SK-N-SH treated with all-trans-retinoic acid at 6 μM for 48 hours (cell line): ENCODE measurements around the gene RNF144B.
A peak's percentile ranks its signal among the peaks of the same experiment; 100 is the strongest.

Experiments used
- ATAC-seq: fragments of 200-7000 bp; cut with Tn5 transposase; 3 replicates; pipeline ENCODE4 v1.9.1; 2020; ENCODE audit warnings: mild to moderate bottlenecking, moderate library complexity
- ARNTL ChIP-seq: fragments of 450-650 bp; formaldehyde crosslinking; IDR thresholded peaks from 2 replicates; pipeline ENCODE4 v1.5.0; 2020; ENCODE audit warnings: low read depth, mild to moderate bottlenecking, moderate library complexity, borderline replicate concordance
- BACH2 ChIP-seq: fragments of 250-450 bp; sonication (Bioruptor Pico); IDR thresholded peaks from 2 replicates; pipeline ENCODE4 v1.9.0; 2021; ENCODE audit warnings: mild to moderate bottlenecking, borderline replicate concordance
- CSDC2 ChIP-seq: fragments of 250-450 bp; sonication (Bioruptor Pico); IDR thresholded peaks from 2 replicates; pipeline ENCODE4 v1.5.0; 2020; ENCODE audit warnings: mild to moderate bottlenecking, moderate library complexity
- ESRRG ChIP-seq: fragments of 250-450 bp; sonication (Bioruptor Pico); IDR thresholded peaks from 2 replicates; pipeline ENCODE4 v1.6.1; 2021; ENCODE audit warnings: mild to moderate bottlenecking
- GLIS3 ChIP-seq: fragments of 250-450 bp; sonication (Bioruptor Pico); IDR thresholded peaks from 2 replicates; pipeline ENCODE4 v1.5.0; 2020; ENCODE audit warnings: mild to moderate bottlenecking, moderate library complexity
- ISL1 ChIP-seq: fragments of 250-450 bp; sonication (Bioruptor Pico); IDR thresholded peaks from 2 replicates; pipeline ENCODE4 v2.1.2; 2022; ENCODE audit warnings: mild to moderate bottlenecking, moderate library complexity
- OSR1 ChIP-seq: fragments of 250-450 bp; sonication (Bioruptor Pico); IDR thresholded peaks from 2 replicates; pipeline ENCODE4 v1.8.0; 2022; ENCODE audit warnings: moderate library complexity, mild to moderate bottlenecking, inconsistent platforms
- PPARA ChIP-seq: fragments of 250-450 bp; sonication (Bioruptor Pico); IDR thresholded peaks from 2 replicates; pipeline ENCODE4 v1.5.0; 2020; ENCODE audit warnings: mild to moderate bottlenecking, borderline replicate concordance
- RARB ChIP-seq: fragments of 250-450 bp; sonication (Bioruptor Pico); IDR thresholded peaks from 2 replicates; pipeline ENCODE4 v1.8.0; 2021; ENCODE audit warnings: mild to moderate bottlenecking, moderate library complexity
- SNAI2 ChIP-seq: fragments of 250-450 bp; sonication (Bioruptor Pico); IDR thresholded peaks from 2 replicates; pipeline ENCODE4 v1.5.0; 2020; ENCODE audit warnings: mild to moderate bottlenecking, moderate library complexity
- TCF4 ChIP-seq: fragments of 250-450 bp; sonication (Bioruptor Pico); IDR thresholded peaks from 2 replicates; pipeline ENCODE4 v1.8.0; 2021; ENCODE audit warnings: mild to moderate bottlenecking, moderate library complexity, borderline replicate concordance
- TOX ChIP-seq: fragments of 250-450 bp; sonication (Bioruptor Pico); IDR thresholded peaks from 2 replicates; pipeline ENCODE4 v1.8.0; 2021; ENCODE audit warnings: mild to moderate bottlenecking, moderate library complexity, borderline replicate concordance
- ZC3H10 ChIP-seq: fragments of 250-450 bp; sonication (Bioruptor Pico); IDR thresholded peaks from 2 replicates; pipeline ENCODE4 v1.5.1; 2021; ENCODE audit warnings: mild to moderate bottlenecking, moderate library complexity
- ZFP30 ChIP-seq: fragments of 450-650 bp; formaldehyde crosslinking; IDR thresholded peaks from 2 replicates; pipeline ENCODE4 v1.5.0; 2022; ENCODE audit warnings: mild to moderate bottlenecking, moderate library complexity
- ZNF565 ChIP-seq: fragments of 450-650 bp; formaldehyde crosslinking; conservative IDR thresholded peaks from 2 replicates; pipeline ENCODE4 v1.5.0; 2020; ENCODE audit warnings: low read depth, mild to moderate bottlenecking, moderate library complexity
- ZNF70 ChIP-seq: fragments of 450-650 bp; formaldehyde crosslinking; IDR thresholded peaks from 2 replicates; pipeline ENCODE4 v1.5.0; 2020; ENCODE audit warnings: mild to moderate bottlenecking, moderate library complexity
- ZNF8 ChIP-seq: fragments of 450-650 bp; formaldehyde crosslinking; IDR thresholded peaks from 2 replicates; pipeline ENCODE4 v1.5.0; 2020; ENCODE audit warnings: mild to moderate bottlenecking, moderate library complexity
- TF ChIP-seq, protein P1 (sequence below): fragments of 250-450 bp; sonication (Bioruptor Pico); IDR thresholded peaks from 2 replicates; pipeline ENCODE4 v1.5.0; 2020; ENCODE audit warnings: mild to moderate bottlenecking, moderate library complexity
- TF ChIP-seq, protein P2 (sequence below): fragments of 250-450 bp; sonication (Bioruptor Pico); IDR thresholded peaks from 2 replicates; pipeline ENCODE4 v1.5.1; 2020; ENCODE audit warnings: low read depth, mild to moderate bottlenecking, moderate library complexity
- TF ChIP-seq, protein P3 (sequence below): fragments of 250-450 bp; sonication (Bioruptor Pico); IDR thresholded peaks from 2 replicates; pipeline ENCODE4 v1.5.1; 2021; ENCODE audit warnings: mild to moderate bottlenecking, moderate library complexity
- TF ChIP-seq, protein P4 (sequence below): fragments of 250-450 bp; sonication (Bioruptor Pico); IDR thresholded peaks from 2 replicates; pipeline ENCODE4 v1.8.0; 2020; ENCODE audit warnings: mild to moderate bottlenecking, moderate library complexity, borderline replicate concordance
- TF ChIP-seq, protein P5 (sequence below): fragments of 250-450 bp; sonication (Bioruptor Pico); IDR thresholded peaks from 2 replicates; pipeline ENCODE4 v1.8.0; 2021; ENCODE audit warnings: low read depth, mild to moderate bottlenecking, moderate library complexity, borderline replicate concordance

The RNF144B gene

DNA sequence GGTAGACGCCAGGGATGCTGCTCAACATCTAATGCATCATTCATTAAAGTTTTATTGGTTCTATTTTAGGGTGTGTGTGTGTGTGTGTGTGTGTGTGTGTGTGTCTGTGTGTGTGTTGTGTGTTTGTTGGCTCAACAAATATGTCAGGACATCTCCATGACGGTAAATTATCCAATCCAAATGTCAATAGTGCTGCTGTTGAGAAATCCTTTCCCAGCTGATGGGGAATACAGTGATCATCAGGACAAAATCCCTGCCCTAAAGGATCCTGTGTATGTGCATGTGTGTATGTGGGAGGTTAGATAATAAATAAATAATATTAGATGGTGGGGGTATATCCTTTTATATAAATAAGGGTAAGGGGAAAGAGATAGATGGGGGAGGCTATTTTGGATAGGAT lies 59.6 kb downstream of the RNF144B start:
- no peak for ATAC-seq
- TF ChIP-seq ARNTL (CRISPR knock-in tag) (no peak), TCF4 (CRISPR knock-in tag) (no peak), SNAI2 (CRISPR knock-in tag) (no peak), GLIS3 (CRISPR knock-in tag) (no peak), ZNF8 (CRISPR knock-in tag) (no peak), ZNF565 (no peak), PPARA (no peak), ZNF70 (no peak), BACH2 (no peak), ISL1 (no peak), TOX (CRISPR knock-in tag) (no peak), ZFP30 (CRISPR knock-in tag) (no peak), ESRRG (CRISPR knock-in tag) (no peak), OSR1 (CRISPR knock-in tag) (no peak)
- TF ChIP-seq, protein P1, sequence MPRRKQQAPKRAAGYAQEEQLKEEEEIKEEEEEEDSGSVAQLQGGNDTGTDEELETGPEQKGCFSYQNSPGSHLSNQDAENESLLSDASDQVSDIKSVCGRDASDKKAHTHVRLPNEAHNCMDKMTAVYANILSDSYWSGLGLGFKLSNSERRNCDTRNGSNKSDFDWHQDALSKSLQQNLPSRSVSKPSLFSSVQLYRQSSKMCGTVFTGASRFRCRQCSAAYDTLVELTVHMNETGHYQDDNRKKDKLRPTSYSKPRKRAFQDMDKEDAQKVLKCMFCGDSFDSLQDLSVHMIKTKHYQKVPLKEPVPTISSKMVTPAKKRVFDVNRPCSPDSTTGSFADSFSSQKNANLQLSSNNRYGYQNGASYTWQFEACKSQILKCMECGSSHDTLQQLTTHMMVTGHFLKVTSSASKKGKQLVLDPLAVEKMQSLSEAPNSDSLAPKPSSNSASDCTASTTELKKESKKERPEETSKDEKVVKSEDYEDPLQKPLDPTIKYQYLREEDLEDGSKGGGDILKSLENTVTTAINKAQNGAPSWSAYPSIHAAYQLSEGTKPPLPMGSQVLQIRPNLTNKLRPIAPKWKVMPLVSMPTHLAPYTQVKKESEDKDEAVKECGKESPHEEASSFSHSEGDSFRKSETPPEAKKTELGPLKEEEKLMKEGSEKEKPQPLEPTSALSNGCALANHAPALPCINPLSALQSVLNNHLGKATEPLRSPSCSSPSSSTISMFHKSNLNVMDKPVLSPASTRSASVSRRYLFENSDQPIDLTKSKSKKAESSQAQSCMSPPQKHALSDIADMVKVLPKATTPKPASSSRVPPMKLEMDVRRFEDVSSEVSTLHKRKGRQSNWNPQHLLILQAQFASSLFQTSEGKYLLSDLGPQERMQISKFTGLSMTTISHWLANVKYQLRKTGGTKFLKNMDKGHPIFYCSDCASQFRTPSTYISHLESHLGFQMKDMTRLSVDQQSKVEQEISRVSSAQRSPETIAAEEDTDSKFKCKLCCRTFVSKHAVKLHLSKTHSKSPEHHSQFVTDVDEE (CRISPR knock-in tag) = no peak
- TF ChIP-seq, protein P2, sequence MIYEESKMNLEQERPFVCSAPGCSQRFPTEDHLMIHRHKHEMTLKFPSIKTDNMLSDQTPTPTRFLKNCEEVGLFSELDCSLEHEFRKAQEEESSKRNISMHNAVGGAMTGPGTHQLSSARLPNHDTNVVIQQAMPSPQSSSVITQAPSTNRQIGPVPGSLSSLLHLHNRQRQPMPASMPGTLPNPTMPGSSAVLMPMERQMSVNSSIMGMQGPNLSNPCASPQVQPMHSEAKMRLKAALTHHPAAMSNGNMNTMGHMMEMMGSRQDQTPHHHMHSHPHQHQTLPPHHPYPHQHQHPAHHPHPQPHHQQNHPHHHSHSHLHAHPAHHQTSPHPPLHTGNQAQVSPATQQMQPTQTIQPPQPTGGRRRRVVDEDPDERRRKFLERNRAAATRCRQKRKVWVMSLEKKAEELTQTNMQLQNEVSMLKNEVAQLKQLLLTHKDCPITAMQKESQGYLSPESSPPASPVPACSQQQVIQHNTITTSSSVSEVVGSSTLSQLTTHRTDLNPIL (CRISPR knock-in tag) = no peak
- TF ChIP-seq, protein P3, sequence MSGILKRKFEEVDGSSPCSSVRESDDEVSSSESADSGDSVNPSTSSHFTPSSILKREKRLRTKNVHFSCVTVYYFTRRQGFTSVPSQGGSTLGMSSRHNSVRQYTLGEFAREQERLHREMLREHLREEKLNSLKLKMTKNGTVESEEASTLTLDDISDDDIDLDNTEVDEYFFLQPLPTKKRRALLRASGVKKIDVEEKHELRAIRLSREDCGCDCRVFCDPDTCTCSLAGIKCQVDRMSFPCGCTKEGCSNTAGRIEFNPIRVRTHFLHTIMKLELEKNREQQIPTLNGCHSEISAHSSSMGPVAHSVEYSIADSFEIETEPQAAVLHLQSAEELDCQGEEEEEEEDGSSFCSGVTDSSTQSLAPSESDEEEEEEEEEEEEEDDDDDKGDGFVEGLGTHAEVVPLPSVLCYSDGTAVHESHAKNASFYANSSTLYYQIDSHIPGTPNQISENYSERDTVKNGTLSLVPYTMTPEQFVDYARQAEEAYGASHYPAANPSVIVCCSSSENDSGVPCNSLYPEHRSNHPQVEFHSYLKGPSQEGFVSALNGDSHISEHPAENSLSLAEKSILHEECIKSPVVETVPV (CRISPR knock-in tag) = no peak
- TF ChIP-seq, protein P4, sequence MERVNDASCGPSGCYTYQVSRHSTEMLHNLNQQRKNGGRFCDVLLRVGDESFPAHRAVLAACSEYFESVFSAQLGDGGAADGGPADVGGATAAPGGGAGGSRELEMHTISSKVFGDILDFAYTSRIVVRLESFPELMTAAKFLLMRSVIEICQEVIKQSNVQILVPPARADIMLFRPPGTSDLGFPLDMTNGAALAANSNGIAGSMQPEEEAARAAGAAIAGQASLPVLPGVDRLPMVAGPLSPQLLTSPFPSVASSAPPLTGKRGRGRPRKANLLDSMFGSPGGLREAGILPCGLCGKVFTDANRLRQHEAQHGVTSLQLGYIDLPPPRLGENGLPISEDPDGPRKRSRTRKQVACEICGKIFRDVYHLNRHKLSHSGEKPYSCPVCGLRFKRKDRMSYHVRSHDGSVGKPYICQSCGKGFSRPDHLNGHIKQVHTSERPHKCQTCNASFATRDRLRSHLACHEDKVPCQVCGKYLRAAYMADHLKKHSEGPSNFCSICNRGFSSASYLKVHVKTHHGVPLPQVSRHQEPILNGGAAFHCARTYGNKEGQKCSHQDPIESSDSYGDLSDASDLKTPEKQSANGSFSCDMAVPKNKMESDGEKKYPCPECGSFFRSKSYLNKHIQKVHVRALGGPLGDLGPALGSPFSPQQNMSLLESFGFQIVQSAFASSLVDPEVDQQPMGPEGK (CRISPR knock-in tag) = no peak

DNA sequence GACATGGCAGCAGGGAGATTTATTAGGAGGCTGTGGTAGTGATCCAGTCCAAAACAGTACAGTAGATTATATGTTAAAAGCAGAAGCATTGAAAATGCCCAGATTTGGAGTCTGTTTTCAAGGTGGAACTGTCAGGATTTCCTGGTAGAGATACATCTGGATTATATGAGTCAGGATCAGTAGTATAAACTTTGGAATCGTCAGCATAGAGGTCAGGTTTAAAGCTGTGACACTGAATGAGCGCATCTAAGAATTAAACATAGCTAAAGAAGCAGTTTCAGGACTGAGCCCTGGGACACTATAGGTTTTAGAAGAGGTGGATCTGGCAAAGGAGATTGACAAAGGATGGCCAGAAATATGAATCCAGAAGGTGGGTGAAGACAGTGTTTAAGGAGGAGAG lies 60.4 kb downstream of the RNF144B start:
- peak; percentile 45 for ATAC-seq

DNA sequence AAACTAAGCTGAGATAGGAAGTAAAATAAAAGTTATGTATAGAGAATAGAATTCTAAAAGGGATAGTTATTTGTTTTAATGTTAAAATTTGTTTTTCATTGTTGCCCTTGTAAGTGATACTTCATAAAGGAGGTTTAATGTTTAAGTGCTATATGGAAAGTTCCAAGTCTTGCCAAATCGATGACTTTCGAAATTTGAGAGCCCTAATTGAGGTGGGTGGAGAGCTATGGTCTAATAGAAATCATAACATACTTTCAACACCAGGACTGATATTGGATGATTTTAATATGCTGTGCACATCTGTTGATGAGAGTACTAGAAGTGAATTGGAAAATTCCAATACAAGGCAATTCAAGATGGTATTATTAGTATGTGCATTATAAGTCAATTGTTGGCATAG lies 64.6 kb downstream of the RNF144B start:
- ATAC-seq = no peak
- no peak for TF ChIP-seq ZNF565
- no peak for TF ChIP-seq ZFP30 (CRISPR knock-in tag)
- TF ChIP-seq ISL1 = no peak
- TF ChIP-seq PPARA = no peak
- no peak for TF ChIP-seq BACH2
- TF ChIP-seq ZC3H10 = no peak

More for the DNA sequence above, 60.4 kb downstream of the RNF144B start:
- TF ChIP-seq, protein P2 (CRISPR knock-in tag) = no peak
- no peak for TF ChIP-seq BACH2
- no peak for TF ChIP-seq ZC3H10
- no peak for TF ChIP-seq CSDC2 (CRISPR knock-in tag)

DNA sequence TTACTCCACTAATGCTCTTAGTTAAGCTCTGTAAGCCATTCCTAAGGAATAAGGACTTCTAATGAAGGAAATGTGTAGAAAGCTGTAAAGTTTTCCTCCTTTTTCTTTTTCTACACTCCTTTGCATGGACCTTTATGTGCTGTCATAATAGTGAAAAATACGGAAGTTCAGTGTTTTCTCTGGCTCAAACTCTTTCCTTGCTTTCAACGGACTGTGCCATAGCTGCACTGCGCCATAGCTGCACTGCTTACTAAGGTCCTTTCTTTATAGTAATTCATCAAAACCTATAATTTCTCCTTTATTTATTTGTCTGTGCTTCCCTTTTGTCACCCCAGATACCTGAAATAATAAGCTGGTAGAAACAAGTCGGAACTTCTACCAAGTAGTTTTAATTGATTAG lies 67.3 kb downstream of the RNF144B start:
- no peak for ATAC-seq
- TF ChIP-seq, protein P1 (CRISPR knock-in tag) = no peak
- TF ChIP-seq TCF4 (CRISPR knock-in tag) (no peak), TOX (CRISPR knock-in tag) (no peak), ARNTL (CRISPR knock-in tag) (no peak), PPARA (no peak), ZC3H10 (no peak), ZNF70 (no peak), RARB (CRISPR knock-in tag) (no peak)
- TF ChIP-seq, protein P5, sequence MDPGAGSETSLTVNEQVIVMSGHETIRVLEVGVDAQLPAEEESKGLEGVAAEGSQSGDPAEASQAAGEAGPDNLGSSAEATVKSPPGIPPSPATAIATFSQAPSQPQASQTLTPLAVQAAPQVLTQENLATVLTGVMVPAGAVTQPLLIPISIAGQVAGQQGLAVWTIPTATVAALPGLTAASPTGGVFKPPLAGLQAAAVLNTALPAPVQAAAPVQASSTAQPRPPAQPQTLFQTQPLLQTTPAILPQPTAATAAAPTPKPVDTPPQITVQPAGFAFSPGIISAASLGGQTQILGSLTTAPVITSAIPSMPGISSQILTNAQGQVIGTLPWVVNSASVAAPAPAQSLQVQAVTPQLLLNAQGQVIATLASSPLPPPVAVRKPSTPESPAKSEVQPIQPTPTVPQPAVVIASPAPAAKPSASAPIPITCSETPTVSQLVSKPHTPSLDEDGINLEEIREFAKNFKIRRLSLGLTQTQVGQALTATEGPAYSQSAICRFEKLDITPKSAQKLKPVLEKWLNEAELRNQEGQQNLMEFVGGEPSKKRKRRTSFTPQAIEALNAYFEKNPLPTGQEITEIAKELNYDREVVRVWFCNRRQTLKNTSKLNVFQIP (CRISPR knock-in tag) = no peak
- TF ChIP-seq, protein P3 (CRISPR knock-in tag) = no peak
